H1 (cell line): ENCODE results near the gene C14orf93. TPM values are rescaled to one million over a fixed set of nuclear protein-coding genes. Genes with fewer than 3 reads are reported as not detected.
A peak's percentile ranks its signal among the peaks of the same experiment; 100 is the strongest.

Experiments
- CTCF ChIA-PET: fragments of 300-600 bp; sonication (Branson Sonifier 250); formaldehyde crosslinking; loops from one replicate; lab custom pipeline; 2021; ENCODE audit not compliant: partially characterized antibody; lab: Charles Lee
- POLR2A ChIA-PET: fragments of 300-600 bp; sonication (Branson Sonifier 250); formaldehyde crosslinking; loops from one replicate; lab custom pipeline; 2021; ENCODE audit warnings: inconsistent platforms; ENCODE audit not compliant: partially characterized antibody; lab: Charles Lee
- DNase-seq, 2 experiments: peaks; one replicate each; pipeline versions ENCODE4 v3.0.0 to v3.0.0-alpha.2; 2010 to 2022; ENCODE audit warnings: low spot score in 2 of 2, low read depth in 1 of 2, mixed read lengths in 1 of 2
- FAIRE-seq: peaks from 2 replicates; lab custom pipeline; 2011; peaks lifted over from hg19 to GRCh38; lab: Jason Lieb, UNC
- H2AFZ ChIP-seq: 2 replicates; pipeline ENCODE4 v1.8.1; 2012; ENCODE audit warnings: low read length, inconsistent platforms
- H2AK5ac ChIP-seq: 2 replicates; pipeline ENCODE4 v1.6.1; 2013; ENCODE audit warnings: low read depth, low read length
- H2BK120ac ChIP-seq: replicated peaks from 2 replicates; pipeline ENCODE3; 2013; ENCODE audit warnings: low read depth, low read length, inconsistent platforms
- H2BK12ac ChIP-seq: 2 replicates; pipeline ENCODE4 v1.6.1; 2013; ENCODE audit warnings: low read depth, low read length
- H2BK15ac ChIP-seq: 2 replicates; pipeline ENCODE4 v1.6.1; 2013; ENCODE audit warnings: low read length
- H2BK20ac ChIP-seq: 2 replicates; pipeline ENCODE4 v1.6.1; 2013; ENCODE audit warnings: low read length
- H2BK5ac ChIP-seq: 2 replicates; pipeline ENCODE4 v1.6.1; 2013; ENCODE audit warnings: low read depth, low read length
- H3K14ac ChIP-seq: 2 replicates; pipeline ENCODE4 v1.6.1; 2013; ENCODE audit warnings: inconsistent platforms; ENCODE audit not compliant: insufficient read length
- H3K18ac ChIP-seq: 2 replicates; pipeline ENCODE4 v1.6.1; 2013; ENCODE audit warnings: low read length; ENCODE audit errors: extremely low read depth
- H3K23ac ChIP-seq: 2 replicates; pipeline ENCODE4 v1.6.1; 2013; ENCODE audit warnings: inconsistent platforms; ENCODE audit not compliant: insufficient read length
- H3K23me2 ChIP-seq: 2 replicates; pipeline ENCODE4 v1.6.1; 2013; ENCODE audit warnings: low read depth, low read length
- H3K27ac ChIP-seq: 2 replicates; pipeline ENCODE4 v1.6.1; 2011; ENCODE audit warnings: low read depth, low read length, inconsistent platforms
- H3K27me3 ChIP-seq, 4 experiments: replicated peaks in 1 of 4; 1 replicate in 1 of 4; 2 replicates in 3 of 4; pipeline versions ENCODE4 v1.6.1 to v1.8.1; 2011 to 2013; ENCODE audit warnings: low read length in 3 of 4, mild to moderate bottlenecking in 3 of 4, inconsistent platforms in 2 of 4, mixed read lengths in 2 of 4, moderate library complexity in 1 of 4; ENCODE audit not compliant: control insufficient read depth in 3 of 4, insufficient read depth in 3 of 4; ENCODE audit errors: extremely low read depth in 1 of 4
- H3K36me3 ChIP-seq, 4 experiments: 2 replicates each; pipeline versions ENCODE4 v1.6.1 to v1.8.1; 2011 to 2013; ENCODE audit warnings: mild to moderate bottlenecking in 4 of 4, low read length in 3 of 4, moderate library complexity in 2 of 4, control low read depth in 1 of 4, inconsistent platforms in 1 of 4; ENCODE audit not compliant: insufficient read depth in 4 of 4, control insufficient read depth in 2 of 4
- H3K4ac ChIP-seq: replicated peaks from 2 replicates; pipeline ENCODE3; 2013; ENCODE audit warnings: low read length, low read depth, mixed read lengths, inconsistent platforms; ENCODE audit not compliant: insufficient read length
- H3K4me1 ChIP-seq, 4 experiments: replicated peaks in 1 of 4; 1 replicate in 1 of 4; 2 replicates in 3 of 4; pipeline versions ENCODE4 v1.6.1 to v1.8.1; 2011 to 2013; ENCODE audit warnings: low read length in 3 of 4, inconsistent platforms in 2 of 4, mixed read lengths in 1 of 4; ENCODE audit not compliant: insufficient read depth in 4 of 4, control insufficient read depth in 3 of 4
- H3K4me2 ChIP-seq, 2 experiments: 2 replicates each; pipeline versions ENCODE4 v1.6.1 to v1.8.1; 2011 to 2013; ENCODE audit warnings: low read depth in 2 of 2, low read length in 2 of 2, control low read depth in 1 of 2, inconsistent platforms in 1 of 2, mild to moderate bottlenecking in 1 of 2; ENCODE audit not compliant: insufficient read depth in 1 of 2
- H3K4me3 ChIP-seq, 4 experiments: fragments of 200-600, 300-600 bp in 1 of 4; sonication (generic), shearing (Covaris generic), sonication (Bioruptor Twin) in 1 of 4; 2 replicates each; pipeline versions ENCODE4 v1.5.1 to v1.8.1; 2011 to 2016; ENCODE audit warnings: low read length in 4 of 4, low read depth in 3 of 4, control low read depth in 2 of 4, inconsistent platforms in 2 of 4, mild to moderate bottlenecking in 2 of 4, mixed read lengths in 1 of 4, moderate library complexity in 1 of 4; ENCODE audit not compliant: insufficient read depth in 2 of 4; ENCODE audit errors: extremely low read depth in 1 of 4
- H3K56ac ChIP-seq: replicated peaks from 2 replicates; pipeline ENCODE3; 2013; ENCODE audit warnings: low read depth, mild to moderate bottlenecking, mixed read lengths, low read length, inconsistent platforms; ENCODE audit not compliant: insufficient read length
- H3K79me1 ChIP-seq: 2 replicates; pipeline ENCODE4 v1.6.1; 2013; ENCODE audit warnings: low read depth, low read length, control low read depth
- H3K79me2 ChIP-seq, 2 experiments: 2 replicates each; pipeline versions ENCODE4 v1.6.1 to v1.8.1; 2012 to 2013; ENCODE audit warnings: low read length in 2 of 2, mild to moderate bottlenecking in 2 of 2, inconsistent platforms in 1 of 2; ENCODE audit not compliant: insufficient read depth in 2 of 2, control insufficient read depth in 1 of 2
- H3K9ac ChIP-seq, 4 experiments: replicated peaks in 1 of 4; 1 replicate in 1 of 4; 2 replicates in 3 of 4; pipeline versions ENCODE4 v1.6.1 to v1.8.1; 2011 to 2013; ENCODE audit warnings: low read depth in 3 of 4, low read length in 3 of 4, control low read depth in 2 of 4, mild to moderate bottlenecking in 2 of 4, moderate library complexity in 2 of 4, inconsistent platforms in 1 of 4; ENCODE audit errors: extremely low read depth in 1 of 4
- H3K9me3 ChIP-seq, 2 experiments: 2 replicates each; pipeline versions ENCODE4 v1.6.1 to v1.8.1; 2012 to 2013; ENCODE audit warnings: mild to moderate bottlenecking in 2 of 2, moderate library complexity in 2 of 2, control low read depth in 1 of 2, inconsistent platforms in 1 of 2, low read depth in 1 of 2, low read length in 1 of 2, mixed read lengths in 1 of 2; ENCODE audit not compliant: insufficient read depth in 2 of 2
- H4K20me1 ChIP-seq, 2 experiments: replicated peaks in 1 of 2; 2 replicates each; pipeline versions ENCODE3 to v1.8.1; 2011 to 2013; ENCODE audit warnings: inconsistent platforms in 2 of 2, low read length in 2 of 2, mild to moderate bottlenecking in 1 of 2; ENCODE audit not compliant: insufficient read depth in 2 of 2, control insufficient read depth in 1 of 2
- H4K5ac ChIP-seq: 2 replicates; pipeline ENCODE4 v1.6.1; 2013; ENCODE audit warnings: low read length, low read depth, mixed read lengths, inconsistent platforms; ENCODE audit not compliant: insufficient read length
- H4K8ac ChIP-seq: 2 replicates; pipeline ENCODE4 v1.8.0; 2013; ENCODE audit warnings: mild to moderate bottlenecking, moderate library complexity, low read length, inconsistent platforms; ENCODE audit not compliant: insufficient read depth; ENCODE audit errors: extremely low read depth
- H4K91ac ChIP-seq: replicated peaks from 2 replicates; pipeline ENCODE3; 2013; ENCODE audit warnings: low read length, mixed read lengths, inconsistent platforms; ENCODE audit not compliant: insufficient read length
- POLR2A ChIP-seq, 2 experiments: IDR thresholded peaks; 1 replicate in 1 of 2; 2 replicates in 1 of 2; pipeline ENCODE4 v1.6.1; 2011; ENCODE audit warnings: low read depth in 2 of 2, low read length in 2 of 2, mild to moderate bottlenecking in 2 of 2; ENCODE audit errors: control extremely low read depth in 1 of 2
- RAD21 ChIP-seq, 2 experiments: IDR thresholded peaks in 1 of 2; conservative IDR thresholded peaks in 1 of 2; 2 replicates each; pipeline ENCODE4 v1.6.1; 2011; ENCODE audit warnings: low read depth in 2 of 2, low read length in 2 of 2, improper control_type of control experiment in 1 of 2, inconsistent platforms in 1 of 2, mild to moderate bottlenecking in 1 of 2, moderate library complexity in 1 of 2
- SIN3A ChIP-seq, 2 experiments: IDR thresholded peaks in 1 of 2; conservative IDR thresholded peaks in 1 of 2; 2 replicates each; pipeline ENCODE4 v1.6.1; 2011 to 2012; ENCODE audit warnings: low read length in 2 of 2, improper control_type of control experiment in 1 of 2, low read depth in 1 of 2, mild to moderate bottlenecking in 1 of 2
- SIX5 ChIP-seq: IDR thresholded peaks from 2 replicates; pipeline ENCODE4 v1.6.1; 2011; ENCODE audit warnings: mild to moderate bottlenecking, low read depth, low read length
- SP2 ChIP-seq: IDR thresholded peaks from 2 replicates; pipeline ENCODE4 v1.6.1; 2012; ENCODE audit warnings: mild to moderate bottlenecking, low read length, inconsistent platforms
- TAF1 ChIP-seq: IDR thresholded peaks from 2 replicates; pipeline ENCODE4 v1.6.1; 2011; ENCODE audit warnings: mild to moderate bottlenecking, low read depth, low read length
- TAF7 ChIP-seq: optimal IDR thresholded peaks from 2 replicates; pipeline ENCODE3; 2011; ENCODE audit warnings: low read depth, mild to moderate bottlenecking, inconsistent platforms, low read length, moderate library complexity, borderline replicate concordance
- WGBS, 2 experiments: shearing (Covaris generic) in 1 of 2; methylation state at CpG; one replicate each; pipeline versions ENCODE4 v1.1.6 to v1.1.7; 2013 to 2015; ENCODE audit warnings: low lambda C conversion rate in 2 of 2, mixed read lengths in 2 of 2, inconsistent platforms in 1 of 2, low coverage in 1 of 2, missing lambda C conversion rate in 1 of 2; ENCODE audit not compliant: insufficient replicate concordance in 2 of 2, insufficient coverage in 1 of 2, insufficient read length in 1 of 2; ENCODE audit errors: extremely low coverage in 1 of 2, missing lambda C conversion rate in 1 of 2; 5-methylcytosine and 5-hydroxymethylcytosine counted together
- polyA plus RNA-seq, 7 experiments: library from polyadenylated mRNA; depleted of rRNA in 3 of 7; stranded (reverse) in 5 of 7; unstranded in 2 of 7; fragments of >200 nt in 5 of 7; fragments of 200-250 nt in 2 of 7; gene quantifications; 1 replicate in 5 of 7; 2 replicates in 1 of 7; 4 replicates in 1 of 7; pipeline versions ENCODE4 v1.2.1 to v1.2.3, GENCODE V29; 2011 to 2013; ENCODE audit warnings: missing spikeins in 2 of 7, mixed read lengths in 2 of 7
- total RNA-seq: library from RNA; stranded (reverse); fragmentation: NEBNext Ultra II Directional; extraction: Animal tissue kit (Norgen Biotek cat#: 25700); gene quantifications from 2 replicates; pipeline ENCODE4 v1.2.1, GENCODE V29; 2021
- TF ChIP-seq, protein P1 (sequence below): IDR thresholded peaks from 2 replicates; pipeline ENCODE4 v1.6.1; 2012; ENCODE audit warnings: inconsistent platforms
- TF ChIP-seq, protein P2 (sequence below), 3 experiments: IDR thresholded peaks; 1 replicate in 2 of 3; 2 replicates in 1 of 3; pipeline versions ENCODE4 v1.5.1 to v1.6.1; 2011; ENCODE audit warnings: low read length in 3 of 3, mild to moderate bottlenecking in 3 of 3, inconsistent platforms in 2 of 3, low read depth in 1 of 3, moderate library complexity in 1 of 3; ENCODE audit not compliant: insufficient read depth in 1 of 3; ENCODE audit errors: control extremely low read depth in 1 of 3

The C14orf93 gene
- total and polyA plus RNA-seq, 2 of the 8 experiments (the other 6 are each of a cell fraction or from before 2014, with no cell fraction given) = 7.8 to 8.2 TPM

DNA sequence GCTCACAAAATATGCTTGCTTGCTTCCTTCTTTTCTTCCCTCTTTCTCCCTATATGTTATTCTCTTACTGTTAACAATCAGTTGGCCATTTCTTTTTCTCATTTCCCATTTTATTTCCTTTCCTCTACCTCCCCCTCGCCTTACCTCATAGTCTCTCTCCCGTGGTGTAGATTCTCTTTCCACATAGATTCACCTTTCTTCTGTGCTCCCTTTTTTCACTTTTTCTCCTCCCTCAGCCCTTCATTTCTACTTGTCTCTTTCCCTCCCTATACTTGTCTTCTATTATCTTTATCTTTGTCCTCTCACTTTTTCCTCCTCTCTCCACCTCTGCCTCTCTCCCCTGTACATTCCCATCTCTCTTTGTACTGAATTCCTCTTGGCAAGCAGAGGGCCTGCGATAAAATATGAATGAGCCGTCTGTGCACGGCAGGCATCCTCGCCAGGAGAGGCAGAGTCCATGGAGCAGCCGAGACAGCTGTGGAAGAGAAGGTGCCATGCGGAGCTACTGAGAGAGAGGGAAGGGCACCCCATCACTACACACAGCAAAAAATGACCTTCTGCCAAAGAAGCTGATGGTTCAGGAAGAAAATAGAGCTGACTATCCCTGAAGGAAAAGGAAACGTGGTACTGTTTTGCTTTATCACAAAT is 12.1 kb downstream of the C14orf93 start:
- Histone ChIP-seq H3K23ac (no peak overlapping the region), H3K36me3 (no peaks in the 10 kb centered on the region), H3K79me1 (no peaks in the 10 kb centered on the region; the same call in 1 of the 2 replicates), H2BK12ac (no peak overlapping the region), H3K4me1 (peaks cover 0 to 5% (median 2%) of the 10 kb centered on the region in 4 experiments; a peak in 2 of 7 replicates), H2BK15ac (no peak overlapping the region), H3K9ac (no peak overlapping the region; a peak in 1 of 7 replicates), H3K4me2 (no peak overlapping the region), H3K9me3 (no peaks in the 10 kb centered on the region), H3K4me3 (no peak overlapping the region), H4K20me1 (no peaks in the 10 kb centered on the region), H2BK5ac (no peak overlapping the region), H3K23me2 (no peaks in the 10 kb centered on the region; the same call in 1 of the 2 replicates), H3K4ac (no peak overlapping the region), H3K27me3 (no peaks in the 10 kb centered on the region), H3K27ac (no peak overlapping the region), H3K18ac (no peak overlapping the region), H2BK120ac (no peak overlapping the region), H2AFZ (no peak overlapping the region), H4K91ac (no peak overlapping the region), H4K5ac (no peak overlapping the region), H3K14ac (no peak overlapping the region), H2BK20ac (no peak overlapping the region), H2AK5ac (no peak overlapping the region), H3K79me2 (no peaks in the 10 kb centered on the region), H4K8ac (peak overlapping the region; percentile 65; the same call in 1 of the 2 replicates), H3K56ac (no peak overlapping the region)
- CTCF ChIA-PET = interaction anchor here (0.8 to 23.0 kb wide), 10 partner anchors 10 to 80 kb away, joined by 3 to 785 read pairs (median 23); partner anchors contain the start of genes AJUBA, CDH24 and PSMB11
- FAIRE-seq (no peak), DNase-seq (no peak)
- POLR2A ChIA-PET = interaction anchor here (0.9 to 12.2 kb wide), 4 partner anchors 10 to 78 kb away, joined by 3 to 133 read pairs (median 36); partner anchors contain the start of genes AJUBA and RBM23
- no peak for TF ChIP-seq SIN3A (conservative IDR thresholded peaks at IDR 0.05 in 1 of 2, IDR thresholded peaks at IDR 0.05 in 1 of 2; ENCODE audit: low read depth in 1 of 2, low read length in 2 of 2)
- no peak for TF ChIP-seq RAD21 (IDR thresholded peaks at IDR 0.05 in 1 of 2, conservative IDR thresholded peaks at IDR 0.05 in 1 of 2; ENCODE audit: low read depth in 2 of 2, low read length in 2 of 2)
- TF ChIP-seq POLR2A (IDR thresholded peaks at IDR 0.05; ENCODE audit: control extremely low read depth in 1 of 2, low read depth in 2 of 2, low read length in 2 of 2) = no peak
- no peak for TF ChIP-seq SIX5
- TF ChIP-seq TAF7 = no peak
- no peak for TF ChIP-seq SP2
- TF ChIP-seq TAF1 = no peak
- TF ChIP-seq, protein P1, sequence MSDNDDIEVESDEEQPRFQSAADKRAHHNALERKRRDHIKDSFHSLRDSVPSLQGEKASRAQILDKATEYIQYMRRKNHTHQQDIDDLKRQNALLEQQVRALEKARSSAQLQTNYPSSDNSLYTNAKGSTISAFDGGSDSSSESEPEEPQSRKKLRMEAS = no peak
- TF ChIP-seq, protein P2, sequence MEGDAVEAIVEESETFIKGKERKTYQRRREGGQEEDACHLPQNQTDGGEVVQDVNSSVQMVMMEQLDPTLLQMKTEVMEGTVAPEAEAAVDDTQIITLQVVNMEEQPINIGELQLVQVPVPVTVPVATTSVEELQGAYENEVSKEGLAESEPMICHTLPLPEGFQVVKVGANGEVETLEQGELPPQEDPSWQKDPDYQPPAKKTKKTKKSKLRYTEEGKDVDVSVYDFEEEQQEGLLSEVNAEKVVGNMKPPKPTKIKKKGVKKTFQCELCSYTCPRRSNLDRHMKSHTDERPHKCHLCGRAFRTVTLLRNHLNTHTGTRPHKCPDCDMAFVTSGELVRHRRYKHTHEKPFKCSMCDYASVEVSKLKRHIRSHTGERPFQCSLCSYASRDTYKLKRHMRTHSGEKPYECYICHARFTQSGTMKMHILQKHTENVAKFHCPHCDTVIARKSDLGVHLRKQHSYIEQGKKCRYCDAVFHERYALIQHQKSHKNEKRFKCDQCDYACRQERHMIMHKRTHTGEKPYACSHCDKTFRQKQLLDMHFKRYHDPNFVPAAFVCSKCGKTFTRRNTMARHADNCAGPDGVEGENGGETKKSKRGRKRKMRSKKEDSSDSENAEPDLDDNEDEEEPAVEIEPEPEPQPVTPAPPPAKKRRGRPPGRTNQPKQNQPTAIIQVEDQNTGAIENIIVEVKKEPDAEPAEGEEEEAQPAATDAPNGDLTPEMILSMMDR (IDR thresholded peaks at IDR 0.05; ENCODE audit: control extremely low read depth in 1 of 3, insufficient read depth in 1 of 3, low read depth in 1 of 3, low read length in 3 of 3) = no peak
- WGBS, 2 experiments = 87 to 100% methylated on average over 1 to 9 of the region's 9 CpGs
